Loucy (cell line): Measurements from ENCODE around the gene ZNF530.

ENCODE experiments used
- H2AFZ ChIP-seq: fragments of 200-600 bp; sonication (generic); 2 replicates; pipeline ENCODE4 v1.6.0; 2016; ENCODE audit warnings: antibody characterized with exemption, mild to moderate bottlenecking, low read length, moderate library complexity
- H3F3A ChIP-seq: fragments of 200-600 bp; 2 replicates; pipeline ENCODE4 v1.6.0; 2016; ENCODE audit warnings: antibody characterized with exemption, low read depth, mild to moderate bottlenecking
- H3K27me3 ChIP-seq: fragments of 200-600 bp; sonication (generic); 2 replicates; pipeline ENCODE4 v1.6.1; 2014; ENCODE audit warnings: low read length, mild to moderate bottlenecking; ENCODE audit not compliant: insufficient read depth, poor library complexity, severe bottlenecking
- H3K36me3 ChIP-seq: fragments of 200-600 bp; sonication (generic); 2 replicates; pipeline ENCODE4 v1.6.1; 2016; ENCODE audit warnings: low read length; ENCODE audit not compliant: insufficient read depth
- H3K4me1 ChIP-seq: fragments of 200-600 bp; sonication (generic); 2 replicates; pipeline ENCODE4 v1.5.1; 2014; ENCODE audit warnings: low read length, mild to moderate bottlenecking; ENCODE audit not compliant: insufficient read depth, poor library complexity, severe bottlenecking
- H3K4me2 ChIP-seq: fragments of 200-600 bp; sonication (generic); 2 replicates; pipeline ENCODE4 v1.6.0; 2014; ENCODE audit warnings: antibody characterized with exemption, low read length, low read depth, mild to moderate bottlenecking; ENCODE audit not compliant: poor library complexity, severe bottlenecking
- H3K4me3 ChIP-seq: fragments of 200-600 bp; sonication (generic); 2 replicates; pipeline ENCODE4 v1.5.1; 2014; ENCODE audit warnings: low read length, mild to moderate bottlenecking, mixed read lengths; ENCODE audit not compliant: poor library complexity, severe bottlenecking
- H3K79me2 ChIP-seq: fragments of 200-600 bp; sonication (generic); 2 replicates; pipeline ENCODE4 v1.6.1; 2014; ENCODE audit warnings: low read length; ENCODE audit not compliant: insufficient read depth
- H3K9ac ChIP-seq: fragments of 200-600 bp; sonication (generic); 2 replicates; pipeline ENCODE4 v1.6.0; 2014; ENCODE audit warnings: mild to moderate bottlenecking, low read depth, low read length, moderate library complexity; ENCODE audit not compliant: poor library complexity, severe bottlenecking
- H3K9me2 ChIP-seq: fragments of 200-600 bp; sonication (generic); replicated peaks from 2 replicates; pipeline ENCODE4 v1.6.1; 2016; ENCODE audit warnings: low read depth, low read length, mixed read lengths
- H3K9me3 ChIP-seq: fragments of 200-600 bp; sonication (generic); 2 replicates; pipeline ENCODE4 v1.6.1; 2014; ENCODE audit warnings: mild to moderate bottlenecking, antibody characterized with exemption, low read length, low read depth; ENCODE audit not compliant: insufficient read depth
- H4K20me1 ChIP-seq: fragments of 200-600 bp; sonication (generic); 2 replicates; pipeline ENCODE4 v1.6.0; 2014; ENCODE audit warnings: antibody characterized with exemption, low read length, mild to moderate bottlenecking; ENCODE audit not compliant: insufficient read depth, poor library complexity, severe bottlenecking
- CTCF ChIP-seq: fragments of 200-600 bp; sonication (generic); conservative IDR thresholded peaks from 2 replicates; pipeline ENCODE4 v1.5.1; 2014; ENCODE audit warnings: mild to moderate bottlenecking, antibody characterized with exemption, low read length
- EZH2phosphoT487 ChIP-seq: fragments of 200-600 bp; IDR thresholded peaks from 2 replicates; pipeline ENCODE4 v1.6.1; 2018; ENCODE audit warnings: antibody characterized with exemption, mild to moderate bottlenecking, moderate library complexity, borderline replicate concordance

Gene ZNF530

GRCh38 chr19:57656346-57656745, 56.7 kb downstream of the ZNF530 start:
- Histone ChIP-seq H3F3A (no peaks in the 10 kb centered on the region), H3K9me3 (no peaks in the 10 kb centered on the region), H3K79me2 (no peaks in the 10 kb centered on the region), H3K9ac (no peak overlapping the region), H3K27me3 (no peaks in the 10 kb centered on the region), H3K4me1 (peaks cover 8% of the 10 kb centered on the region), H3K4me3 (no peak overlapping the region), H2AFZ (no peak overlapping the region), H3K9me2 (no peaks in the 10 kb centered on the region), H4K20me1 (no peaks in the 10 kb centered on the region), H3K36me3 (no peaks in the 10 kb centered on the region), H3K4me2 (no peak overlapping the region)
- TF ChIP-seq CTCF (no peak), EZH2phosphoT487 (no peak)
